SK-N-SH (cell line): ENCODE measurements around the gene OSBPL6. TPM values are rescaled to one million over a fixed set of nuclear protein-coding genes. Genes with fewer than 3 reads are reported as not detected.

Experiments used
- CTCF ChIA-PET: fragments of 300-600, 350-600 bp; formaldehyde crosslinking; extraction: SDS; loops from one replicate; lab custom pipeline; 2021; lab: Yijun Ruan, JAX
- POLR2A ChIA-PET: fragments of 350-600 bp; sonication (Branson Sonifier 250); formaldehyde crosslinking; extraction: SDS; loops from one replicate; lab custom pipeline; 2020; ENCODE audit warnings: antibody characterized with exemption, inconsistent platforms; lab: Yijun Ruan, JAX
- DNase-seq: peaks from one replicate; pipeline ENCODE4 v3.0.0; 2012
- H2AFZ ChIP-seq: fragments of 200-600 bp; sonication (generic); 2 replicates; pipeline ENCODE4 v1.8.1; 2016; ENCODE audit warnings: antibody characterized with exemption, mild to moderate bottlenecking, low read depth
- H3F3A ChIP-seq: fragments of 200-600 bp; sonication (generic); replicated peaks from 2 replicates; pipeline ENCODE3; 2016; ENCODE audit warnings: antibody characterized with exemption, mild to moderate bottlenecking; ENCODE audit not compliant: insufficient read depth
- H3K27ac ChIP-seq, 2 experiments: fragments of 200-500 bp in 1 of 2; fragments of 200-600 bp in 1 of 2; sonication (Bioruptor generic) in 1 of 2; sonication (generic), shearing (Covaris generic) in 1 of 2; 2 replicates each; pipeline versions ENCODE4 v1.5.1 to v1.6.1; 2014 to 2016; ENCODE audit warnings: low read depth in 2 of 2, inconsistent platforms in 1 of 2, low read length in 1 of 2, mild to moderate bottlenecking in 1 of 2, mixed read lengths in 1 of 2
- H3K27me3 ChIP-seq: fragments of 200-600 bp; sonication (generic), shearing (Covaris generic); 2 replicates; pipeline ENCODE4 v1.6.1; 2016; ENCODE audit warnings: mixed run types; ENCODE audit not compliant: insufficient read depth
- H3K36me3 ChIP-seq, 2 experiments: fragments of 200-500 bp in 1 of 2; fragments of 200-600 bp in 1 of 2; sonication (Bioruptor generic) in 1 of 2; sonication (generic) in 1 of 2; replicated peaks in 1 of 2; 2 replicates each; pipeline versions ENCODE3 to v1.5.1; 2014 to 2016; ENCODE audit warnings: low read length in 1 of 2, mild to moderate bottlenecking in 1 of 2; ENCODE audit not compliant: insufficient read depth in 2 of 2, control insufficient read depth in 1 of 2
- H3K4me1 ChIP-seq, 2 experiments: fragments of 200-500 bp in 1 of 2; fragments of 200-600 bp in 1 of 2; sonication (Bioruptor generic) in 1 of 2; sonication (generic), shearing (Covaris generic) in 1 of 2; 2 replicates each; pipeline versions ENCODE4 v1.5.1 to v1.6.1; 2014 to 2016; ENCODE audit warnings: low read depth in 1 of 2, low read length in 1 of 2, mixed run types in 1 of 2; ENCODE audit not compliant: insufficient read depth in 2 of 2, control insufficient read depth in 1 of 2
- H3K4me2 ChIP-seq: fragments of 200-600 bp; sonication (generic), shearing (Covaris generic); 2 replicates; pipeline ENCODE4 v1.6.1; 2017; ENCODE audit warnings: mixed run types
- H3K4me3 ChIP-seq, 2 experiments: fragments of 200-500 bp in 1 of 2; fragments of 200-600 bp in 1 of 2; sonication (Bioruptor generic) in 1 of 2; sonication (generic), shearing (Covaris generic) in 1 of 2; 2 replicates each; pipeline versions ENCODE4 v1.5.1 to v1.8.1; 2014 to 2016; ENCODE audit warnings: low read depth in 2 of 2, inconsistent platforms in 1 of 2, low read length in 1 of 2, mild to moderate bottlenecking in 1 of 2, mixed read lengths in 1 of 2, moderate library complexity in 1 of 2
- H3K79me2 ChIP-seq: fragments of 200-600 bp; sonication (generic); 2 replicates; pipeline ENCODE4 v1.8.1; 2017; ENCODE audit warnings: mild to moderate bottlenecking; ENCODE audit not compliant: insufficient read depth
- H3K9ac ChIP-seq: fragments of 200-600 bp; sonication (generic); 2 replicates; pipeline ENCODE4 v1.6.1; 2017; ENCODE audit warnings: mixed run types
- H3K9me2 ChIP-seq: fragments of 200-600 bp; sonication (generic); 2 replicates; pipeline ENCODE4 v1.6.1; 2017; ENCODE audit warnings: mixed run types
- H3K9me3 ChIP-seq: fragments of 200-600 bp; sonication (generic); 2 replicates; pipeline ENCODE4 v1.6.1; 2017; ENCODE audit warnings: mixed run types, mild to moderate bottlenecking, moderate library complexity
- H4K20me1 ChIP-seq: fragments of 200-600 bp; sonication (generic); 2 replicates; pipeline ENCODE4 v1.6.1; 2017; ENCODE audit warnings: mild to moderate bottlenecking, mixed run types; ENCODE audit not compliant: insufficient read depth
- CHD2 ChIP-seq: fragments of 150-350 bp; IDR thresholded peaks from 2 replicates; pipeline ENCODE4 v1.6.1; 2018; ENCODE audit warnings: low read length; ENCODE audit not compliant: partially characterized antibody
- GABPA ChIP-seq: IDR thresholded peaks from 2 replicates; pipeline ENCODE4 v1.4.0; 2012; ENCODE audit warnings: low read depth, mild to moderate bottlenecking
- MXI1 ChIP-seq: IDR thresholded peaks from 2 replicates; pipeline ENCODE4 v1.6.1; 2012; ENCODE audit warnings: mild to moderate bottlenecking, low read depth, low read length, improper control_type of control experiment
- TCF12 ChIP-seq: IDR thresholded peaks from 2 replicates; pipeline ENCODE4 v1.4.0; 2012
- WGBS: methylation state at CpG from one replicate; pipeline ENCODE4 v1.1.6; 2017; ENCODE audit warnings: low lambda C conversion rate; 5-methylcytosine and 5-hydroxymethylcytosine counted together
- polyA plus RNA-seq, 3 experiments: library from polyadenylated mRNA; depleted of rRNA; stranded (reverse); fragments of >200 nt; gene quantifications; 2 replicates each; pipeline ENCODE4 v1.2.3, GENCODE V29; 2012
- TF ChIP-seq, protein P1 (sequence below): IDR thresholded peaks from 2 replicates; pipeline ENCODE4 v1.6.1; 2012; ENCODE audit warnings: mild to moderate bottlenecking, low read depth, low read length, moderate library complexity
- TF ChIP-seq, protein P2 (sequence below): fragments of 150-350 bp; IDR thresholded peaks from 2 replicates; pipeline ENCODE4 v1.6.1; 2017; ENCODE audit warnings: antibody characterized with exemption, low read length, low read depth, borderline replicate concordance
- TF ChIP-seq, protein P3 (sequence below): IDR thresholded peaks from 2 replicates; pipeline ENCODE4 v1.4.0; 2012; ENCODE audit warnings: low read depth, borderline replicate concordance

OSBPL6 gene
- polyA plus RNA-seq, 1 of the 3 experiments (the other 2 are of a cell fraction), result 2.7 TPM

DNA sequence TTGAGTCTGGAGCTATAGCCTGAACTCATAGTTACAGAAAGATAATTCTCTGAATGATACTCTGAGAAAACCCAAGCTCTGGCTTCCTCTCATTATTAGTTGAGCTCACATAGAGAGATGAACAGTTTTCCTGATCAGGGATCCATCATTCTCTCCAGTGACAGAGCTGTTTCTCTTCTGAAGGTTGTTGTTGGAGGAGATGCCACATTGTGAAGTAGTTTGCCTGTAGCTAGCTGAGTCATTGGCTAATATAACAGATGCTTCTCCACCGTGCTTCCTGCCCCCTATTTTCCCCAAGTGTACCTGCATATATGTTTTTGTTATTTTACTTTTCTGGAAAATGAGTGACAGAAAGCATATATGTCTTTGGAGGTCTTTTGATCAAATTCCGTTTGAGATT is 64.6 kb downstream of the OSBPL6 start:
- H3K4me2 ChIP-seq, result no peak overlapping the region
- H3K79me2 ChIP-seq, result no peaks in the 10 kb centered on the region
- H3K27ac ChIP-seq, result no peak overlapping the region
- CTCF ChIA-PET, result no interaction called here
- H3K4me3 ChIP-seq, result no peak overlapping the region
- H3K9ac ChIP-seq, result no peak overlapping the region
- 56% methylated on average over 2 of the region's 2 CpGs for WGBS
- H3K9me2 ChIP-seq, result no peaks in the 10 kb centered on the region
- peaks cover 2 to 22% of the 10 kb centered on the region in 2 experiments; a peak in 2 of 4 replicates for H3K4me1 ChIP-seq
- no peaks in the 10 kb centered on the region for H3F3A ChIP-seq
- TF ChIP-seq TCF12, result peak; percentile 9; the same call in 1 of the 2 replicates
- TF ChIP-seq CHD2, result no peak
- H3K9me3 ChIP-seq, result no peaks in the 10 kb centered on the region
- H3K27me3 ChIP-seq, result no peaks in the 10 kb centered on the region
- no peak for DNase-seq
- H2AFZ ChIP-seq, result no peak overlapping the region
- H4K20me1 ChIP-seq, result no peaks in the 10 kb centered on the region
- no peaks in the 10 kb centered on the region for H3K36me3 ChIP-seq
- POLR2A ChIA-PET, result no interaction called here

DNA sequence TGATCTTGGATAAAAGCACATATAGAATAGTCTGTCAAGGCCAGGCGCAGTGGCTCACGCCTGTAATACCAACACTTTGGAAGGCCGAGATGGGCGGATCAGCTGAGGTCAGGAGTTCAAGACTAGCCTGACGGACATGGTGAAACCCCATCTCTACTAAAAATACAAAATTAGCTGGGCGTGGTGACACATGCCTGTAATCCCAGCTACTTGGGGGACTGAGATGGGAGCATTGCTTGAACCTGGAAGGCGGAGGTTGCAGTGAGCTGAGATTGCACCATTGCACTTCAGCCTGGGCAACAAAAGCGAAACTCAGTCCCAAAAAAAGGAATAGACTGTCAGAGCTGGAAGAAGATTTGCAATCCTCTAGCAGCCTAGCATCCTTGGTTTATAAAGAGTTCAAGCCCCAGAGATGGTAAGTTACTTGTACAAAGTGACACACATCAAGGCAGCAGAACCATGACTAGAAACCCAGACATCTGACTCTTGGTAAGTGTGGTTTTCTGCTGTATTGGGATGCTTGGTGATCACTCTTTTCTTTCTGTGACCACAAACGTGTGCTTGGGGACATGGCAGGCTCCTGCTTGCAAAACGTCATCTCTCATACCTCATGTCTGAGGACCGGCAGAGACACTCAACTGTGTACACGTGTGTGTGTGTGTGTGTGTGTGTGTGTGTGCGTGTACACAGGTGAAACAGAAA is 69.0 kb downstream of the OSBPL6 start:
- H3K9me2 ChIP-seq, result no peaks in the 10 kb centered on the region
- TF ChIP-seq, protein P1, sequence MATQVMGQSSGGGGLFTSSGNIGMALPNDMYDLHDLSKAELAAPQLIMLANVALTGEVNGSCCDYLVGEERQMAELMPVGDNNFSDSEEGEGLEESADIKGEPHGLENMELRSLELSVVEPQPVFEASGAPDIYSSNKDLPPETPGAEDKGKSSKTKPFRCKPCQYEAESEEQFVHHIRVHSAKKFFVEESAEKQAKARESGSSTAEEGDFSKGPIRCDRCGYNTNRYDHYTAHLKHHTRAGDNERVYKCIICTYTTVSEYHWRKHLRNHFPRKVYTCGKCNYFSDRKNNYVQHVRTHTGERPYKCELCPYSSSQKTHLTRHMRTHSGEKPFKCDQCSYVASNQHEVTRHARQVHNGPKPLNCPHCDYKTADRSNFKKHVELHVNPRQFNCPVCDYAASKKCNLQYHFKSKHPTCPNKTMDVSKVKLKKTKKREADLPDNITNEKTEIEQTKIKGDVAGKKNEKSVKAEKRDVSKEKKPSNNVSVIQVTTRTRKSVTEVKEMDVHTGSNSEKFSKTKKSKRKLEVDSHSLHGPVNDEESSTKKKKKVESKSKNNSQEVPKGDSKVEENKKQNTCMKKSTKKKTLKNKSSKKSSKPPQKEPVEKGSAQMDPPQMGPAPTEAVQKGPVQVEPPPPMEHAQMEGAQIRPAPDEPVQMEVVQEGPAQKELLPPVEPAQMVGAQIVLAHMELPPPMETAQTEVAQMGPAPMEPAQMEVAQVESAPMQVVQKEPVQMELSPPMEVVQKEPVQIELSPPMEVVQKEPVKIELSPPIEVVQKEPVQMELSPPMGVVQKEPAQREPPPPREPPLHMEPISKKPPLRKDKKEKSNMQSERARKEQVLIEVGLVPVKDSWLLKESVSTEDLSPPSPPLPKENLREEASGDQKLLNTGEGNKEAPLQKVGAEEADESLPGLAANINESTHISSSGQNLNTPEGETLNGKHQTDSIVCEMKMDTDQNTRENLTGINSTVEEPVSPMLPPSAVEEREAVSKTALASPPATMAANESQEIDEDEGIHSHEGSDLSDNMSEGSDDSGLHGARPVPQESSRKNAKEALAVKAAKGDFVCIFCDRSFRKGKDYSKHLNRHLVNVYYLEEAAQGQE, result no peak
- TF ChIP-seq GABPA, result no peak
- TF ChIP-seq, protein P2, sequence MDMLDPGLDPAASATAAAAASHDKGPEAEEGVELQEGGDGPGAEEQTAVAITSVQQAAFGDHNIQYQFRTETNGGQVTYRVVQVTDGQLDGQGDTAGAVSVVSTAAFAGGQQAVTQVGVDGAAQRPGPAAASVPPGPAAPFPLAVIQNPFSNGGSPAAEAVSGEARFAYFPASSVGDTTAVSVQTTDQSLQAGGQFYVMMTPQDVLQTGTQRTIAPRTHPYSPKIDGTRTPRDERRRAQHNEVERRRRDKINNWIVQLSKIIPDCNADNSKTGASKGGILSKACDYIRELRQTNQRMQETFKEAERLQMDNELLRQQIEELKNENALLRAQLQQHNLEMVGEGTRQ, result no peak
- TF ChIP-seq, protein P3, sequence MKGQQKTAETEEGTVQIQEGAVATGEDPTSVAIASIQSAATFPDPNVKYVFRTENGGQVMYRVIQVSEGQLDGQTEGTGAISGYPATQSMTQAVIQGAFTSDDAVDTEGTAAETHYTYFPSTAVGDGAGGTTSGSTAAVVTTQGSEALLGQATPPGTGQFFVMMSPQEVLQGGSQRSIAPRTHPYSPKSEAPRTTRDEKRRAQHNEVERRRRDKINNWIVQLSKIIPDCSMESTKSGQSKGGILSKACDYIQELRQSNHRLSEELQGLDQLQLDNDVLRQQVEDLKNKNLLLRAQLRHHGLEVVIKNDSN, result no peak
- no peak for TF ChIP-seq MXI1
- H3K79me2 ChIP-seq, result no peaks in the 10 kb centered on the region
- peaks cover 2 to 4% of the 10 kb centered on the region in 2 experiments; a peak in 2 of 4 replicates for H3K4me1 ChIP-seq
- no peak overlapping the region for H3K9ac ChIP-seq
- no peaks in the 10 kb centered on the region for H3K36me3 ChIP-seq
- H2AFZ ChIP-seq, result no peak overlapping the region
- 85% methylated on average over 13 of the region's 13 CpGs for WGBS
- DNase-seq, result no peak
- CTCF ChIA-PET, result interaction anchor here (1.4 kb wide), 1 partner anchor 31 kb away, joined by 3 read pairs; no protein-coding TSS in a partner anchor
- no peaks in the 10 kb centered on the region for H4K20me1 ChIP-seq
- H3F3A ChIP-seq, result no peaks in the 10 kb centered on the region
- POLR2A ChIA-PET, result interaction anchor here (0.7 kb wide), 1 partner anchor 13 kb away, joined by 4 read pairs; no protein-coding TSS in a partner anchor
- H3K9me3 ChIP-seq, result no peaks in the 10 kb centered on the region
- no peak overlapping the region for H3K4me3 ChIP-seq
- H3K27me3 ChIP-seq, result no peaks in the 10 kb centered on the region
- H3K27ac ChIP-seq, result no peak overlapping the region
- no peak overlapping the region for H3K4me2 ChIP-seq
